Left ventricle myocardium superior (tissue), 1 donor: ENCODE results near the gene CREB3L2. TPM values are rescaled to one million over a fixed set of nuclear protein-coding genes. Genes with fewer than 3 reads are reported as not detected.
"Not testable (repeated sequence)": the region's sequence is repeated elsewhere in the genome, so short reads cannot be mapped to it uniquely, and the experiment has no call there.

Experiments
- ATAC-seq: fragments of 200-7000 bp; cut with Tn5 transposase; one replicate; pipeline ENCODE4 v1.9.1; 2020; ENCODE audit warnings: mild to moderate bottlenecking, moderate library complexity
- DNase-seq: peaks from one replicate; pipeline ENCODE4 v3.0.0-alpha.2; 2020
- intact Hi-C: fragments of 100-400 bp; cut with micrococcal nuclease; formaldehyde crosslinking; loops from one replicate; pipeline ENCODE4 v1.11.0; 2022
- total RNA-seq: library from RNA; stranded (reverse); fragmentation: NEBNext Ultra II Directional; extraction: Animal tissue kit (Norgen Biotek cat#: 25700); gene quantifications from one replicate; pipeline ENCODE4 v1.2.1, GENCODE V29; 2021
- donor health status: DM: no; HTN: yes; CAD: no; lungs with severe emphysema.

The CREB3L2 gene
- total RNA-seq, 1 donor from 2014 or later, result 22.3 TPM

GRCh38 chr7:137926206-137926605 is 75.7 kb downstream of the CREB3L2 start:
- ATAC-seq, intact Hi-C loops: not testable (repeated sequence)

GRCh38 chr7:137925754-137926153 is 76.1 kb downstream of the CREB3L2 start:
- DNase-seq, result no peak

More at GRCh38 chr7:137926206-137926605, 75.7 kb downstream of the CREB3L2 start:
- not testable (repeated sequence) for DNase-seq

GRCh38 chr7:137925091-137925490 is 76.8 kb downstream of the CREB3L2 start:
- DNase-seq, result no peak
- intact Hi-C loops, result no loop called here
- no peak for ATAC-seq

More at GRCh38 chr7:137925754-137926153, 76.1 kb downstream of the CREB3L2 start:
- ATAC-seq, result peak; percentile 62
- intact Hi-C loops, result no loop called here

GRCh38 chr7:137923380-137923779 is 78.5 kb downstream of the CREB3L2 start:
- DNase-seq (no peak), ATAC-seq (no peak)
- intact Hi-C loops, result no loop called here

GRCh38 chr7:137920637-137921399 is 81.1 kb downstream of the CREB3L2 start:
- peak; percentile 51 for ATAC-seq
- intact Hi-C loops, result no loop called here
- no peak for DNase-seq

GRCh38 chr7:137919987-137920386 is 81.9 kb downstream of the CREB3L2 start:
- intact Hi-C loops, result no loop called here
- DNase-seq (no peak), ATAC-seq (no peak)

GRCh38 chr7:137916980-137917645 is 84.8 kb downstream of the CREB3L2 start:
- DNase-seq (no peak), ATAC-seq (no peak)
- intact Hi-C loops, result no loop called here

- ATAC-seq, result no peak
- intact Hi-C loops, result no loop called here
These were observed 85.3 kb downstream of the CREB3L2 start for GRCh38 chr7:137916564-137916963.

GRCh38 chr7:137915266-137915665 is 86.6 kb downstream of the CREB3L2 start:
- no peak for DNase-seq

More at GRCh38 chr7:137916564-137916963, 85.3 kb downstream of the CREB3L2 start:
- no peak for DNase-seq

GRCh38 chr7:137913985-137914384 is 87.9 kb downstream of the CREB3L2 start:
- ATAC-seq (no peak), DNase-seq (no peak)
- intact Hi-C loops, result no loop called here

More at GRCh38 chr7:137915266-137915665, 86.6 kb downstream of the CREB3L2 start:
- intact Hi-C loops, result no loop called here
- ATAC-seq, result no peak

- DNase-seq (peak; percentile 60), ATAC-seq (peak; percentile 24)
- intact Hi-C loops, result no loop called here
These were observed 92.8 kb downstream of the CREB3L2 start for GRCh38 chr7:137909042-137909441.

- intact Hi-C loops, result no loop called here
- ATAC-seq, result no peak
- no peak for DNase-seq
These were observed 93.8 kb downstream of the CREB3L2 start for GRCh38 chr7:137908106-137908505.

- DNase-seq, intact Hi-C loops: not testable (repeated sequence)
These were observed 95.2 kb downstream of the CREB3L2 start for GRCh38 chr7:137906636-137907035.

GRCh38 chr7:137904833-137905232 is 97.1 kb downstream of the CREB3L2 start:
- intact Hi-C loops, result no loop called here
- DNase-seq (no peak), ATAC-seq (no peak)

More at GRCh38 chr7:137906636-137907035, 95.2 kb downstream of the CREB3L2 start:
- not testable (repeated sequence) for ATAC-seq

GRCh38 chr7:137903382-137904169 is 98.3 kb downstream of the CREB3L2 start:
- DNase-seq, result no peak
- peak; percentile 51 for ATAC-seq
- intact Hi-C loops, result loop anchor here (2.0 kb wide), 1 partner anchor 105 kb away; no protein-coding TSS in a partner anchor

GRCh38 chr7:137900137-137900536 is 101.7 kb downstream of the CREB3L2 start:
- peak; percentile 72 for ATAC-seq
- intact Hi-C loops, result no loop called here
- no peak for DNase-seq

- ATAC-seq (peak; percentile 94), DNase-seq (peak; percentile 90)
- intact Hi-C loops, result loop anchor here (2.0 kb wide), 1 partner anchor 242 kb away; no protein-coding TSS in a partner anchor
These were observed 102.8 kb downstream of the CREB3L2 start for GRCh38 chr7:137898839-137899721.
